ENCODE data around the gene IPO9.
"Not testable (repeated sequence)": the region's sequence is repeated elsewhere in the genome, so short reads cannot be mapped to it uniquely, and the experiment has no call there.

The IPO9 gene

GRCh38 chr1:201849372-201850052, 20.6 kb downstream of the IPO9 start:
- DNase-seq (ENCODE audit: low read depth): no peak

- DNase-seq (ENCODE audit: low read depth): no peak
Measured at GRCh38 chr1:201850053-201850397, 21.1 kb downstream of the IPO9 start.

GRCh38 chr1:201851949-201852348, 23.0 kb downstream of the IPO9 start:
- no peak for DNase-seq (ENCODE audit: low read depth)

GRCh38 chr1:201856722-201857121, 27.8 kb downstream of the IPO9 start:
- not testable (repeated sequence) for DNase-seq (ENCODE audit: low read depth)

- DNase-seq (ENCODE audit: low read depth): no peak
Measured at GRCh38 chr1:201859424-201859823, 30.5 kb downstream of the IPO9 start.

GRCh38 chr1:201861448-201861847, 32.5 kb downstream of the IPO9 start:
- DNase-seq (ENCODE audit: low read depth): no peak

- no peak for DNase-seq (ENCODE audit: low read depth)
Measured at GRCh38 chr1:201870397-201870796, 41.4 kb downstream of the IPO9 start.

- no peak for DNase-seq (ENCODE audit: low read depth)
Measured at GRCh38 chr1:201874672-201875071, 45.7 kb downstream of the IPO9 start.

GRCh38 chr1:201876148-201876818, 47.3 kb downstream of the IPO9 start:
- no peak for DNase-seq (ENCODE audit: low read depth)

GRCh38 chr1:201877877-201878401, 49.0 kb downstream of the IPO9 start:
- no peak for DNase-seq (ENCODE audit: low read depth)

GRCh38 chr1:201880928-201881571, 52.1 kb downstream of the IPO9 start:
- DNase-seq (ENCODE audit: low read depth): no peak

GRCh38 chr1:201881617-201882016, 52.7 kb downstream of the IPO9 start:
- no peak for DNase-seq (ENCODE audit: low read depth)

GRCh38 chr1:201882665-201883132, 53.7 kb downstream of the IPO9 start:
- no peak for DNase-seq (ENCODE audit: low read depth)

GRCh38 chr1:201883266-201883665, 54.3 kb downstream of the IPO9 start:
- DNase-seq (ENCODE audit: low read depth): no peak

- DNase-seq (ENCODE audit: low read depth): no peak
Measured at GRCh38 chr1:201883786-201884185, 54.8 kb downstream of the IPO9 start.

GRCh38 chr1:201884425-201884824, 55.5 kb downstream of the IPO9 start:
- no peak for DNase-seq (ENCODE audit: low read depth)

GRCh38 chr1:201885531-201886075, 56.6 kb downstream of the IPO9 start:
- no peak for DNase-seq (ENCODE audit: low read depth)

GRCh38 chr1:201886103-201886885, 57.3 kb downstream of the IPO9 start:
- no peak for DNase-seq (ENCODE audit: low read depth)

GRCh38 chr1:201887116-201887866, 58.3 kb downstream of the IPO9 start:
- DNase-seq (ENCODE audit: low read depth): no peak

- no peak for DNase-seq (ENCODE audit: low read depth)
Measured at GRCh38 chr1:201888282-201889089, 59.5 kb downstream of the IPO9 start, which contains the start of gene SHISA4. Gene SHISA4, plus strand, starts transcription at chr1:201888898. Its CDS starts 97 bp downstream, at chr1:201888995.
